A673 (cell line): ENCODE data around the gene NTF3. TPM values are rescaled to one million over a fixed set of nuclear protein-coding genes. Genes with fewer than 3 reads are reported as not detected.

Experiments used
- BruUV-seq: library from RNA; stranded (reverse); fragments of 400-500 nt; replicated peaks from 2 replicates; lab custom pipeline; 2021; lab: Mats Ljungman, UMichigan
- CTCF ChIA-PET: fragments of 300-600 bp; sonication (Branson Sonifier 250); formaldehyde crosslinking; loops from one replicate; lab custom pipeline; 2022; ENCODE audit warnings: antibody characterized with exemption; lab: Charles Lee
- POLR2A ChIA-PET: fragments of 300-600 bp; sonication (Branson Sonifier 250); formaldehyde crosslinking; loops from one replicate; lab custom pipeline; 2022; ENCODE audit warnings: antibody characterized with exemption; ENCODE audit not compliant: low non-redundant PET; lab: Charles Lee
- DNase-seq: peaks from one replicate; pipeline ENCODE4 v3.0.0-alpha.2; 2015; ENCODE audit warnings: low spot score
- H3K27ac ChIP-seq: fragments of 200-600 bp; sonication (generic); 2 replicates; pipeline ENCODE4 v1.5.1; 2016; ENCODE audit warnings: mixed run types, low read depth, mild to moderate bottlenecking, mixed read lengths, antibody characterized with exemption, low read length; ENCODE audit not compliant: poor library complexity, severe bottlenecking
- H3K27me3 ChIP-seq: fragments of 200-600 bp; sonication (generic); replicated peaks from 2 replicates; pipeline ENCODE4 v1.6.1; 2017; ENCODE audit warnings: mixed run types, low read depth, mild to moderate bottlenecking, mixed read lengths, antibody characterized with exemption, low read length; ENCODE audit not compliant: insufficient read depth, poor library complexity
- H3K36me3 ChIP-seq: fragments of 200-600 bp; sonication (generic); 2 replicates; pipeline ENCODE4 v1.6.1; 2016; ENCODE audit warnings: mixed run types, mild to moderate bottlenecking, mixed read lengths, antibody characterized with exemption, low read length; ENCODE audit not compliant: insufficient read depth, poor library complexity, severe bottlenecking
- H3K4me1 ChIP-seq: fragments of 200-600 bp; sonication (generic); 2 replicates; pipeline ENCODE4 v1.6.1; 2017; ENCODE audit warnings: mixed run types, mild to moderate bottlenecking, mixed read lengths, antibody characterized with exemption, low read length; ENCODE audit not compliant: insufficient read depth, poor library complexity, severe bottlenecking
- H3K4me3 ChIP-seq: fragments of 200-600 bp; sonication (generic); 2 replicates; pipeline ENCODE4 v1.5.1; 2016; ENCODE audit warnings: low read depth, mixed run types, mild to moderate bottlenecking, mixed read lengths, low read length; ENCODE audit not compliant: poor library complexity, severe bottlenecking
- H3K9me3 ChIP-seq: fragments of 200-600 bp; sonication (generic); 2 replicates; pipeline ENCODE4 v1.6.1; 2016; ENCODE audit warnings: mixed run types, low read depth, mild to moderate bottlenecking, mixed read lengths, antibody characterized with exemption, low read length; ENCODE audit not compliant: poor library complexity, severe bottlenecking
- EZH2 ChIP-seq: fragments of 200-600 bp; sonication (generic); IDR thresholded peaks from 2 replicates; pipeline ENCODE4 v1.6.1; 2017; ENCODE audit warnings: borderline replicate concordance, low read depth, mild to moderate bottlenecking, mixed read lengths, antibody characterized with exemption, low read length; ENCODE audit not compliant: poor library complexity, severe bottlenecking
- intact Hi-C: fragments of 100-400 bp; cut with micrococcal nuclease; formaldehyde crosslinking; loops from one replicate; pipeline ENCODE4 v1.10.0; 2022; ENCODE audit not compliant: unreplicated experiment
- total RNA-seq: library from RNA; stranded (reverse); gene quantifications from 2 replicates; pipeline ENCODE4 v1.2.3, GENCODE V29; 2021
- TF ChIP-seq, protein P1 (sequence below): fragments of 300-800, 200-600 bp; sonication (generic); conservative IDR thresholded peaks from 2 replicates; pipeline ENCODE4 v1.5.1; 2017; ENCODE audit warnings: low read depth, mild to moderate bottlenecking, antibody characterized with exemption, low read length, moderate library complexity, mixed read lengths

Gene NTF3
- total RNA-seq, 1 experiment from 2014 or later: not detected

DNA sequence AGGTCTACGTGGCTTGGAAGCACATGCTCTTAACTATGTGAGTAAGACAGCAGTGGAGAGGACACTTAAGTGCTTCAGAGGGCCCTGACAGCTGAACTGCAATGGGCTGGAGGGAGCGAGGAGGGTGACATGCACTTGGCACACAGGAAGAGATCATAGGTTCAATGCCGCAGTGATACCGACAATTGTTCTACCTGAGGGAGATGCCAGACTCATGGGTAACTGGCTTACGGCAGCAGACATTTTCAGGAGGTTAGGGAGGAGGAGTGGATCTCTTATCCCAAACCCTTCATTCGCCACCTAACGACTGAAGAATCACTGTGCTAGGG is 68.4 kb downstream of the NTF3 start:
- BruUV-seq: no TSS peak
- Histone ChIP-seq H3K27ac (no peak overlapping the region), H3K4me1 (no peaks in the 10 kb centered on the region), H3K9me3 (no peaks in the 10 kb centered on the region), H3K36me3 (no peaks in the 10 kb centered on the region), H3K27me3 (peaks cover 10% of the 10 kb centered on the region), H3K4me3 (no peak overlapping the region)
- POLR2A ChIA-PET: no interaction called here
- DNase-seq: no peak
- intact Hi-C loops: no loop called here
- no peak for TF ChIP-seq EZH2
- TF ChIP-seq, protein P1, sequence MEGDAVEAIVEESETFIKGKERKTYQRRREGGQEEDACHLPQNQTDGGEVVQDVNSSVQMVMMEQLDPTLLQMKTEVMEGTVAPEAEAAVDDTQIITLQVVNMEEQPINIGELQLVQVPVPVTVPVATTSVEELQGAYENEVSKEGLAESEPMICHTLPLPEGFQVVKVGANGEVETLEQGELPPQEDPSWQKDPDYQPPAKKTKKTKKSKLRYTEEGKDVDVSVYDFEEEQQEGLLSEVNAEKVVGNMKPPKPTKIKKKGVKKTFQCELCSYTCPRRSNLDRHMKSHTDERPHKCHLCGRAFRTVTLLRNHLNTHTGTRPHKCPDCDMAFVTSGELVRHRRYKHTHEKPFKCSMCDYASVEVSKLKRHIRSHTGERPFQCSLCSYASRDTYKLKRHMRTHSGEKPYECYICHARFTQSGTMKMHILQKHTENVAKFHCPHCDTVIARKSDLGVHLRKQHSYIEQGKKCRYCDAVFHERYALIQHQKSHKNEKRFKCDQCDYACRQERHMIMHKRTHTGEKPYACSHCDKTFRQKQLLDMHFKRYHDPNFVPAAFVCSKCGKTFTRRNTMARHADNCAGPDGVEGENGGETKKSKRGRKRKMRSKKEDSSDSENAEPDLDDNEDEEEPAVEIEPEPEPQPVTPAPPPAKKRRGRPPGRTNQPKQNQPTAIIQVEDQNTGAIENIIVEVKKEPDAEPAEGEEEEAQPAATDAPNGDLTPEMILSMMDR: no peak
- CTCF ChIA-PET: no interaction called here

DNA sequence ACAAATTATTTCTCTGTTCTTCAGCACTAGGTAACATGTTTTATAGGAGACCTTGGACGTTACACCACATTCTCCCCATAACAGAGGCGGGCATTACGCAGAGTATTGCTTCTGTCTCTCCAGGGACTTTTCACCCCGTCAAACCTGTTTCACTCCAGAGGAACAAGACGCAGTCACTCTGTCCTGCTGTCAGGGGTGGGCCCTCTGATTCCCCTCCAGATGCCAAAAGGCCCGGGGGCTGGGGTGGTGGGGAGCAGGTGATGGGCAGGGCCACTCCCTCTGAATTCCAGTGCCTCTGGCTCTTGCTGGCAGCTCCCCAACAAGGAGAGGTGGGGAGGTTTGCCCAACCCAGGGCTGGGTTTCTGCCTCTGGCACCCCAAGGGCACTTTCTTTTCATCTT is 71.9 kb downstream of the NTF3 start:
- intact Hi-C loops: no loop called here
- Histone ChIP-seq H3K27me3 (peaks cover 8% of the 10 kb centered on the region), H3K4me1 (no peaks in the 10 kb centered on the region), H3K36me3 (no peaks in the 10 kb centered on the region), H3K9me3 (no peaks in the 10 kb centered on the region), H3K27ac (no peak overlapping the region), H3K4me3 (no peak overlapping the region)
- TF ChIP-seq, protein P1: no peak
- TF ChIP-seq EZH2: no peak
- no peak for DNase-seq
- no TSS peak for BruUV-seq
- POLR2A ChIA-PET: no interaction called here
- CTCF ChIA-PET: no interaction called here

DNA sequence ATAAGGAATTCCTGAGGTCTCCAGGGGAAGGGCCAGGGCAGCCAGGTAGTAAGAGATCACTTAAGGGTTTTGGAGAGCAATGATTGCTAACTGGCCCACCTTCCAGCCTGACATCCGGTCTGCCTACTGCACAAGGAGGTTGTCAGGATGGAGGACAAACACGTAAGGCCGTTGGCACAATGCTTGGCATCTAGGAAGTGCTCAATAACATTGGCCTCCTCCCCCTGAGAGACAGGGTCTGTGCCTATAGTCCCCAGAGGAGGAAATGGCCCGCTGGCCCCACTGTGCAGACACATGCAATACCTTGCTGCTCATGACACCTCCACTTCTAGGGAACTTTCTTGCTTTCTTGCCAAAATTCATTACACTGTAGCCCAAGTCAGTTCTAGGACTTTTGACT is 73.2 kb downstream of the NTF3 start:
- Histone ChIP-seq H3K27ac (no peak overlapping the region), H3K4me3 (no peak overlapping the region), H3K9me3 (no peaks in the 10 kb centered on the region), H3K27me3 (peaks cover 15% of the 10 kb centered on the region), H3K36me3 (no peaks in the 10 kb centered on the region), H3K4me1 (no peaks in the 10 kb centered on the region)
- CTCF ChIA-PET: no interaction called here
- POLR2A ChIA-PET: no interaction called here
- BruUV-seq: no TSS peak
- intact Hi-C loops: no loop called here
- TF ChIP-seq, protein P1: no peak
- TF ChIP-seq EZH2: no peak
- DNase-seq: no peak
